Muscle layer of duodenum (tissue), 2 donors: Measurements from ENCODE around the gene TRA2B.
"Not testable (repeated sequence)": the region's sequence is repeated elsewhere in the genome, so short reads cannot be mapped to it uniquely, and the experiment has no call there.

Experiments used
- H3K27ac ChIP-seq: one replicate; pipeline ENCODE4 v1.7.0; 2013; ENCODE audit warnings: mild to moderate bottlenecking, low read length
- H3K27me3 ChIP-seq: one replicate; pipeline ENCODE4 v1.7.0; 2013; ENCODE audit warnings: low read depth, mild to moderate bottlenecking, control low read depth, low read length
- H3K36me3 ChIP-seq, 2 donors: one replicate each; pipeline ENCODE4 v1.7.0; 2013; ENCODE audit warnings: low read length in 2 of 2, control low read depth in 1 of 2, mild to moderate bottlenecking in 1 of 2; ENCODE audit not compliant: insufficient read depth in 2 of 2, control insufficient read depth in 1 of 2
- H3K4me1 ChIP-seq, 2 donors: one replicate each; pipeline ENCODE4 v1.7.0; 2013; ENCODE audit warnings: low read length in 2 of 2, mild to moderate bottlenecking in 2 of 2, control low read depth in 1 of 2, moderate library complexity in 1 of 2; ENCODE audit not compliant: insufficient read depth in 2 of 2, control insufficient read depth in 1 of 2
- H3K4me3 ChIP-seq, 2 donors: one replicate each; pipeline ENCODE4 v1.7.0; 2013; ENCODE audit warnings: low read length in 2 of 2, low read depth in 1 of 2, mild to moderate bottlenecking in 1 of 2
- H3K9me3 ChIP-seq, 2 donors: one replicate each; pipeline ENCODE4 v1.7.0; 2013; ENCODE audit warnings: low read length in 2 of 2, control low read depth in 1 of 2, mild to moderate bottlenecking in 1 of 2; ENCODE audit not compliant: control insufficient read depth in 1 of 2
- donor health status: healthy.

Gene TRA2B

DNA sequence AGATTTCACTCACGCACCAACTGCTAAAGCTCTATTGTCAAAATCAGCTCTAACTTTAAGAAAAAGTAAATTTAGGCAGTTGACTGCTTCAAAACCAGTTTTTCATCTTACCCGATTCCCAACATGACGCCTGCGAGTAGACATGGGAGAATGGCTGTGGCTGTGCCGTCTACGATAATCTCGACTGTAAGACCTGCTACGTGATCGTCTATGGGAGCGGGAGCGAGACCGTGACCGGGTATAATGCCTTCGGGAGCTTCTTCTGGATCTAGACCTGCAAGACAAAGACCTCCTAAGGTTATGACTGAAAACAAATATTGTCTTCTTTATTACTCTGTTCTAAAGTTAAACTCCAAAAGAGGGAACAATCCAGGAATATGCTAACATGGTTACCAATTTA is 12.5 kb downstream of the TRA2B start:
- H3K4me1 ChIP-seq: peaks cover 32 to 48% of the 10 kb centered on the region in 2 donors
- no peaks in the 10 kb centered on the region for H3K27me3 ChIP-seq
- H3K27ac ChIP-seq: no peak overlapping the region
- no peak overlapping the region for H3K4me3 ChIP-seq
- H3K9me3 ChIP-seq: no peaks in the 10 kb centered on the region
- H3K36me3 ChIP-seq: peaks cover 50 to 54% of the 10 kb centered on the region in 2 donors

DNA sequence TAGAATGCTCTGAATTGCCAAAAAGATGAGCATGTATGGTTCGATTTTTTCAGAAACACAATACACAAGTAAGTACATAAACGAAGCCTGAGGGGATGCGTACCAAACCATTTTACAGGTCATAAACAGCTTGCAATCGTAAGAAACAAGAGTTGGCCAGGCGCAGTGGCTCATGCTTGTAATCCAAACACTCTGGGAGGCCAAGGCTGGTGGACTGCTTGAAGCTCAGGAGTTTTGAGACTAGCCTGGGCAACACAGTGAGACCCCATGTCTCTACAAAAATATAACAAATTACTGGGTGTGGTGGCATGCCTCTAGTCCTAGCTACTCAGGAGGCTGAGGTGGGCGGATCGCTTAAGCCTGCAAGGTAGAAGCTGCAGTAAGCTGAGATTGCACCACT is 13.4 kb downstream of the TRA2B start:
- no peak overlapping the region for H3K4me3 ChIP-seq
- H3K27ac ChIP-seq: no peak overlapping the region
- H3K27me3 ChIP-seq: no peaks in the 10 kb centered on the region
- H3K9me3 ChIP-seq: no peaks in the 10 kb centered on the region
- H3K36me3 ChIP-seq: peaks cover 58 to 60% of the 10 kb centered on the region in 2 donors
- peaks cover 23 to 38% of the 10 kb centered on the region in 2 donors for H3K4me1 ChIP-seq

DNA sequence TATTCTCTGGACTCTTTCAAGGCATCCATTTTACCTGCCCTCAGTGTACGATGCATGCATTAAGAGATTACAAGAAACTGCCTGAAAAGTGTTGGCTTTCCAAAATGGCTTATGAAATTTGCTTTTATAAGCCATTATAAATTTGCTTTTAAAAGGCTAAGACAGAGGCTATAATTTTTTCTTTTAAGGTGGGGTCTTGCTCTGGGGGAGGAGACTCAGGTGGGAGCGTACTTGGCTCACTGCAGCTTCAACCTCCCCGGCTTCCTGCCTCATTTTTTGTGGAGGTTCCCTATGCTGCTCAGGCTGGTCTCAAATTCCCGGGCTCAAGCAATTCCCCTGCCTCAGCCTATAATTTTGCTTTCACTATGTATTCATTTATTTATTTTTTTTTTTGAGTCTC is 17.6 kb downstream of the TRA2B start:
- Histone ChIP-seq H3K36me3 (peaks cover 85 to 93% of the 10 kb centered on the region in 2 donors), H3K9me3 (no peaks in the 10 kb centered on the region), H3K4me3 (no peak overlapping the region), H3K4me1 (peaks cover 0 to 3% of the 10 kb centered on the region in 2 donors), H3K27ac (no peak overlapping the region), H3K27me3 (no peaks in the 10 kb centered on the region)

DNA sequence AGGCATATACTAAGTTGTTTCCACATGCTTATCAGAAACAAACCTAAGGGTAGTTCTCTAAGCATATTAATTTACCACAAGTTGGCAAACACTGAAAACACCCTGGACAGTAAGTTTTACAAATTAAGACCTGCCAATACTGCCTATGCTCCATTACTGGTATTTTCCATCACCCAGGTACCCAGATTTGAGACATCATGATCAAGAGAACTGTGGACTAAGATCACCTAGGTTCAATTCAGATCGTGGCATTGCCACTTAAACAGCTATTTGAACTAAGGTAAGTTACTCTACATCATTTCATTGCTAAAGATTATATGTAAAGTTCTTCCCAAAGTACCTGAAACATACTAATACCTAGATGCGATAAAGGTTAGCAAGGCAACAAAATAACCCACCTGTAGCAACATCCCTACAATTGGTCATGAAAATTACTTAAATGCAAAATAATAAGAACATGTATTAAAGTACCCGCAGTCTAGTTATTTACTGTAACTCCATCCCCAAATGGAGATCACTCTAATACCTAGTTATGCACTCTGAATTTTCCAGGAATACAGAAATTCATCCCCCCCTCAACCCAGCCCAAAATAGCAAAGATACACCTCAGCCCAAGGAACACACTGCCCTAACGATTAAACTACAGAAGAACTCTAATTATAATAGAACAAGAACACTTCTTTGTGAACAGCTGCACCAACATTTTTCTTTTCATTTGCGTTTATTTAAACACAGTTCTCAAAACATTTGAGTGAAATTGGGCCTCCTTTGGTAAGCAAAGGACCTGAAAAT is 21.6 kb downstream of the TRA2B start:
- Histone ChIP-seq H3K4me3 (no peak overlapping the region), H3K27me3 (no peaks in the 10 kb centered on the region), H3K4me1 (no peaks in the 10 kb centered on the region), H3K36me3 (peaks cover 65 to 68% of the 10 kb centered on the region in 2 donors), H3K27ac (no peak overlapping the region), H3K9me3 (no peaks in the 10 kb centered on the region)

DNA sequence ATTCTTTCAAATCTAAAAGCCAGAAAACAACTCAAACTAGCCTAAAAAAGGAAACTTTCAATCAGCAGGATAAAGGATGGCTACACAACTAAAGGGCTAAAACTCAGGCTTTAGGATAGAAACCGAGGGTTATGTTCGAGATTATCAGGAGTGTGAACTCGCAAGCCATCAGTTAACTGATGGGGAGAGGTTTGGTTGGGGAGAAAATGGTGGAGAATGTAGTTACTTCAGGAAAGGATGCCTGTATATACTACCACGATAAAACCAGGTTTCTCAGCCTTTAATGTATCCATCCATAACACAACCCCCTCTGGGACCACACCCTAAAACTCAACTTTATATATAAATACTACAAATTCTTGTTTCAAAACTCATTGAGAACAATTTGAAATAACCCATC is 22.2 kb downstream of the TRA2B start:
- no peaks in the 10 kb centered on the region for H3K27me3 ChIP-seq
- peaks cover 60 to 62% of the 10 kb centered on the region in 2 donors for H3K36me3 ChIP-seq
- H3K27ac ChIP-seq: no peak overlapping the region
- H3K4me1 ChIP-seq: no peaks in the 10 kb centered on the region
- H3K9me3 ChIP-seq: no peaks in the 10 kb centered on the region
- H3K4me3 ChIP-seq: no peak overlapping the region

DNA sequence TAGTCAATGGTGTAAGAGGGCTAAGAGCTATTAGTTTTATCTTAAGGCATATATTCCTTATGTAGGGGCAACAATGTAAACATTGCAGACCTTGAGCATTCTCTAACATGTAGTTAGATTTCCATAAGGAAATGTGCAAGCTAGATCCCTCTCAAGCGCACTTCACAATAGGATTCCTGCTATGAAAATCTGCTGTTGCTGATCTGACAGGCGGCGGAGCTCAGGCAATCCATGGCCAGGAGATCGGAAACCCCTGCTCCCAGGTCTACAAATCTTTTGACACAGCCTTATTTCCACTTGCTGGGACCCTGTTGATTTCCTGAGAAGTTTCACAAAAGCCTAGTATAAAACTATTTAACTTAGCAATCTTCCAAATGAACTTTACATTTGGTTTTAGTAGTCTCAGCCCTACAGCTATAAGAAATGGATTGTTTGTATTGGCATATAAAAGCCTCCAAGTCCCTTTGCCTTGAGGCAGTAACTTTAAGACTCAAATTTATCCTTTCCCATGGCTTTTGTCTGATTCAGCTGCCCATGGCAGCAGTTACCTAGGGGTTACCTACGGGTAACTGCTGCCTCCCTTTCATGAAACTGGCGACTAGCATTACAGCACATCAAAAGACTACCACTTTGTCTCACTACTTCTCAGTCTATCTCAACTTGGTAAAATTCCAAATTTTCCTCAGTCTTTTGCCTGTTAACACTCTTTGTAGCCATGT is 22.7 kb downstream of the TRA2B start:
- Histone ChIP-seq H3K27ac (no peak overlapping the region), H3K36me3 (peaks cover 56 to 58% of the 10 kb centered on the region in 2 donors), H3K4me1 (no peaks in the 10 kb centered on the region), H3K27me3 (no peaks in the 10 kb centered on the region), H3K4me3 (no peak overlapping the region), H3K9me3 (no peaks in the 10 kb centered on the region)

DNA sequence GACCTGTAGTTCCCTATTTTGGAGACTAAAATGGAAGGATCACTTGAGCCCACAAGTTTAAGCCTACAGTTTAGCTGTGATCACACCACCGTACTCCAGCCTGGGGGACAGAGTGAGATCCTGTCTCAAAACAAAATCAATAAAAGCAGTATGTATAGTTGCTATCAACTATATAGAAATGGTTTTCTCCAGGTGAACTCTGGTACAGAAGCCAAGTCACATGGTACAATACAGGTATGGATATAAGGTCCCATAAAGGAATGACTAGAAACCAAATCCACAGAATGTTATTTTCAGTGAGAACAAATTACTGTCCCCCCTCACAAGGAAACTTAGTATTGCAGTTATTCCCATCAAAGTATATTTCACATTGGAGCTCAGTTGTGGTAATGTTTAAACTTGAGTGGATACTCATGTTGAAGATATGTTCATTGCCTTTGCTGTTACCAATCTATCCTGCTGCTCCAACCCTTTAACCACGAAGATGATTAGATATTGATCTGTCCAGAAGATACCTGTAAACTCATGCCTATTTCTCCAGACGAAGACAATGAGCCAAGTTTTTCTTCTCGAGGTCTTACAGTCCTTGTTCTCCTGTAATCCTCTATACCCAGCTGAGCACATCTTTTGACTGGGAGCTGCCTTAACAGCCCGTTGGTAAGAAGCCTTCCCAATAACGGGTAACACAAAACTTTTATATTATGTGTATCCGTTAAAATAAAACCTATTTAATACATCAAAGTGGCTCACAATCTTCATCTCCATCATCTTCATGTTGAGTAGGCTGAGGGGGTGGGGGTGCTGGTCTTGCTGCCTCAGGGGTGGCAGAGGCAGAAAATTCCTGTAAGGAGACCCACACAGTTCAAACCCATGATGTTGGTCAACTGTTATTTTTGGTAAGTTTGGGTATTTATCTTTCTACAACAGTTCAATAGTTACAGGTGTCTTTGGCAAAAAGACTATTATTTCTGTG is 24.6 kb downstream of the TRA2B start:
- H3K27me3 ChIP-seq: no peaks in the 10 kb centered on the region
- no peaks in the 10 kb centered on the region for H3K4me1 ChIP-seq
- H3K27ac ChIP-seq: no peak overlapping the region
- no peaks in the 10 kb centered on the region for H3K9me3 ChIP-seq
- no peak overlapping the region for H3K4me3 ChIP-seq
- peaks cover 39 to 41% of the 10 kb centered on the region in 2 donors for H3K36me3 ChIP-seq

DNA sequence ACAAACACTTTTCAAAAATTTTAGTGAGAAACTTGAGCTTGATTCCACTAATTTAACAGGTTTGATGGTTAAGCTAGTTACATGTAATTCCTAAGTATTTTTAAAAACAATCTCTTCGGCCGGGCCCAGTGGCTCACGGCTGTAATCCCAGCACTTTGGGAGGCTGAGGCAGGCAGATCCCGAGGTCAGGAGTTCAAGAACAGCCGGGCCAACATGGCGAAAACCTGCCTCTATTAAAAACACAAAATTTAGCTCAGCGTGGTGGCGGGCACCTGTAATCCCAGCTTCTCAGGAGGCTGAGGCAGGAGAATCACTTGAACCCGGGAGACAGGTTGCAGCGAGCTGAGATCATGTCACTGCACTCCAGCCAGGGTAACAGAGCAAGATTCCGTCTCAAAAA is 25.3 kb downstream of the TRA2B start:
- H3K27me3 ChIP-seq: no peaks in the 10 kb centered on the region
- no peaks in the 10 kb centered on the region for H3K4me1 ChIP-seq
- no peak overlapping the region for H3K4me3 ChIP-seq
- H3K9me3 ChIP-seq: no peaks in the 10 kb centered on the region
- peaks cover 32 to 34% of the 10 kb centered on the region in 2 donors for H3K36me3 ChIP-seq
- H3K27ac ChIP-seq: no peak overlapping the region

DNA sequence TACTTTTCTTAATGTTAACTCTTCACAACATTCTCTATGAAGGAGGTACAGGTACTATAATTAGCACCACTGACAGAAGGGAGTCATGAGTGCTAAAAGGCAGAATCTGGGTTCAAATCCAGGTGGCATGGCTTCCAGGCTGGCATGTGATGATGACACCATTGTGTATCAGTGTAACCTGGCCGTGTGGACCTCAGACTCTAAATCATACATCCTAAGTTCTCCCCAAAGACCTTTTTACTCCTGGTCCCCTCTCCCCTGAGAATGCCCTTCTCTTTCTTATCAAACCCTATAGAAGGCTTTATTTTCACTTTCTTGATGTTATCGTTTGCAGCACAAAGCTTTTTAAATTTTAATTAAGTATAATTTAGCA is 26.8 kb downstream of the TRA2B start:
- not testable (repeated sequence) for H3K27ac ChIP-seq, H3K4me1 ChIP-seq, H3K4me3 ChIP-seq, H3K27me3 ChIP-seq, H3K9me3 ChIP-seq
- peaks cover 18 to 20% of the 10 kb centered on the region in 2 donors for H3K36me3 ChIP-seq

DNA sequence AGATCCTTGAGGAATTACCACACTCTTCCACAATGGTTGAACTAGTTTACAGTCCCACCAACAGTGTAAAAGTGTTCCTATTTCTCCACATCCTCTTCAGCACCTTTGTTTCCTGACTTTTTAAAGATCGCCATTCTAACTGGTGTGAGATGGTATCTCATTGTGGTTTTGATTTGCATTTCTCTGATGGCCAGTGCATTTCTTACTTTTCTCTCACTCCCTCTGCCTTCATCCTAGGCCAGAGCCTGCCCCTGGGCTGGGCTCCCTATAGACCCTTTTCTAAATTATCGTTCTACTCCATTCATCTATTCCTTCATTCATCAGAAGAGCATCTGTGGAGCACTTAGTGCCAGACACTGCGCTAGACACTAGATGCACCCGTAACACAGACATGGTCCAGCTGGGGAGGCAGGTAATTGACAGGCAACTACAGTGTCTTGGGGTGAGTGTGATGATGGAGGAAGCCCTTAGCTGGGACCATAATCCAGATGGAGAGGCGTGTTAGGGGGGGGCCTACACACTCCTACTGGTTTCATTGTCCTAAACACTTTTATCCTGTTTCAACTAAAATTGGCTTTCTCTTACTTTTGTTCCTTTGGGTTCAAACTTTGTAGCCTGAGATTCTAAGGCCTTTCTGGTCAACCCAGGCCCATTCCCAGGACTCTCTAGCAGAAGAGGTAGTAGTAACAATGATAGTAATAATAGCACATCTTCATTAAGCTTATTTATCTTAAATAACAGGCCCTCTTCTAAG is 27.3 kb downstream of the TRA2B start:
- not testable (repeated sequence) for H3K27me3 ChIP-seq, H3K4me3 ChIP-seq, H3K4me1 ChIP-seq, H3K27ac ChIP-seq, H3K9me3 ChIP-seq
- H3K36me3 ChIP-seq: peaks cover 12 to 15% of the 10 kb centered on the region in 2 donors
